ENCODE data around the gene NPY4R2.
"Not testable (repeated sequence)": the region's sequence is repeated elsewhere in the genome, so short reads cannot be mapped to it uniquely, and the experiment has no call there.

DNA sequence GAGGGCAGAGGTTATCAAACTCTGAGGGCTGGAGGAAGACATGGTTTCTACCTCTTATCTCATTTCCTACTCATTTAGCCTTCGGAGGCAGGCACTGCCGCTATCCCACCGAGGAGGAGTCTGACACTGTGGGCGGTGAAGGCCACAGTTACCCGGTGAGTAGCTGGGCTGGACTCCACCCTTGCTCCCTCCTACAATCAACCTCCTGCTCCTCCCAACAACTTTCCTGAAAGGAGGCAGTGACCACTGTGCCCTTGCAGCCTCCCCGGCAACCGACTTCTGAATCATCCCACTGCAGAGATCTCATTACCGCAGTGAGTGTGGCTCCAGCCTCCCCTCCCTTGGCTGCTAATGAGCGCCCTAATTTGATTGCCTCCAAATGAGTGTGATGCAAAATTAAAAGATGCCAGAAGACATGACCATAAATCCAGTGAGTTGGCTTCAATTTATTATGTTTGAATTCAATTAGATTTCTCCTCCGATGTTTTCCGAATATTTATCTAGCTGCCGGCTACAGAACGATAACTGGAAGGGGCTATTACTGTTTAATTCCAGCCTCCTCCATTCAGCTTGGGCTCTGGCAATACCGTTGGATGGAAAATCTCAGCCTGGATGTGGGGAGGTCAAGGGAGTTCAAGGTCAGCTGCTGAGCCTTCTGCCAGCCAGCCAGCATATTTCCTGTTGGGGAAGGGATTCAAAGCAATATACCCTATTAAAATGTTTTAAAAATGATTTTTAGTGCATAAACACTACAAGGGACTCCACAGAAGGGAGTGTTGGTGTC is 46.0 kb downstream of the NPY4R2 start:
- TF ChIP-seq, protein P1, sequence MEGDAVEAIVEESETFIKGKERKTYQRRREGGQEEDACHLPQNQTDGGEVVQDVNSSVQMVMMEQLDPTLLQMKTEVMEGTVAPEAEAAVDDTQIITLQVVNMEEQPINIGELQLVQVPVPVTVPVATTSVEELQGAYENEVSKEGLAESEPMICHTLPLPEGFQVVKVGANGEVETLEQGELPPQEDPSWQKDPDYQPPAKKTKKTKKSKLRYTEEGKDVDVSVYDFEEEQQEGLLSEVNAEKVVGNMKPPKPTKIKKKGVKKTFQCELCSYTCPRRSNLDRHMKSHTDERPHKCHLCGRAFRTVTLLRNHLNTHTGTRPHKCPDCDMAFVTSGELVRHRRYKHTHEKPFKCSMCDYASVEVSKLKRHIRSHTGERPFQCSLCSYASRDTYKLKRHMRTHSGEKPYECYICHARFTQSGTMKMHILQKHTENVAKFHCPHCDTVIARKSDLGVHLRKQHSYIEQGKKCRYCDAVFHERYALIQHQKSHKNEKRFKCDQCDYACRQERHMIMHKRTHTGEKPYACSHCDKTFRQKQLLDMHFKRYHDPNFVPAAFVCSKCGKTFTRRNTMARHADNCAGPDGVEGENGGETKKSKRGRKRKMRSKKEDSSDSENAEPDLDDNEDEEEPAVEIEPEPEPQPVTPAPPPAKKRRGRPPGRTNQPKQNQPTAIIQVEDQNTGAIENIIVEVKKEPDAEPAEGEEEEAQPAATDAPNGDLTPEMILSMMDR (IDR thresholded peaks at IDR 0.05), result not testable (repeated sequence)
- not testable (repeated sequence) for TF ChIP-seq POLR2A (IDR thresholded peaks at IDR 0.05)
